ENCODE data around the gene KIF26B.

Gene KIF26B

GRCh38 chr1:245211035-245211749 is 56.4 kb downstream of the KIF26B start:
- DNase-seq: no peak

DNA sequence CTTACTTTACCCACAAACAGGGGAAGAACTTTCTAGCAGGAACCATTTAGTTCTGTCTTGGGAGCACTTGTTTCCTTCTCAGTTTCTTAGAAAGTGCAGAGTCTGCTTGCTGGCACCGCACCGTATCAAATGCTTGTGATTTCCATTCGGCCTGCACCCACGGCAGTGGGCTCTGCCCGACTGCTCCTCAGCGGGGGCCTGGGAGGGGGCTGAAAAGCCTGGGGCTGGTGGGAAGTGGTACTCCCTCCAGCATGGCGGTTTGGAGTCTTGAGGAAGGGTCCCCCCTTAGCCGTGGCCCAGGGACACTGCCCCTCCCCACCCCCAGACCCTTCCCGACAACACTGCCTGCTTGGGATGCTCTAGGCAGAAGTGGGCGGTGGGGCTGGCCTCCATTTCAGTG is 57.0 kb downstream of the KIF26B start:
- DNase-seq: no peak

DNA sequence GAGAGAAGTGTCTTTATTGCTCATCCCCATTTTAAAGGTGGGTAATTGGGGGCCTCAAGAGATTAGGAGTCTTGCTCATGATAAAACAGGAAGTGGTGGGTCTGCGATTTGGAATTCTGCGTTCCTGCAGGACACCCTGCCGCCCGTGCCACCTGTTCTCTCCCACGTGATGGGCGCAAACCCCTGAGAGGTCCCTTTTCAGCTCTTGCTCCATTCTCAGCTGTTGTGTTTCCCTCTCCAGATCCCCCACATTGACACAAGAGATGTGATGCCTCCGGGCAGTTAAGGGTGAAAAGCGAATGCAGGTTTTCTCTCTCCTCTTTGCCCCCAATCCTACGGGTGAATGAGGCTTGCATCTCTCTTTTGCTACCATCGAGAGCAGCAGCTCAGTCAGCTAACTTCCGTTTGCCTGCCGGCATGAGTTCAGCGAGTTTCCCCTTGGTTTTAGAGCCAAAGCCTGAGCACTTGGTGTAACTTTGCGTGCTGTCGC is 57.5 kb downstream of the KIF26B start:
- no peak for DNase-seq

DNA sequence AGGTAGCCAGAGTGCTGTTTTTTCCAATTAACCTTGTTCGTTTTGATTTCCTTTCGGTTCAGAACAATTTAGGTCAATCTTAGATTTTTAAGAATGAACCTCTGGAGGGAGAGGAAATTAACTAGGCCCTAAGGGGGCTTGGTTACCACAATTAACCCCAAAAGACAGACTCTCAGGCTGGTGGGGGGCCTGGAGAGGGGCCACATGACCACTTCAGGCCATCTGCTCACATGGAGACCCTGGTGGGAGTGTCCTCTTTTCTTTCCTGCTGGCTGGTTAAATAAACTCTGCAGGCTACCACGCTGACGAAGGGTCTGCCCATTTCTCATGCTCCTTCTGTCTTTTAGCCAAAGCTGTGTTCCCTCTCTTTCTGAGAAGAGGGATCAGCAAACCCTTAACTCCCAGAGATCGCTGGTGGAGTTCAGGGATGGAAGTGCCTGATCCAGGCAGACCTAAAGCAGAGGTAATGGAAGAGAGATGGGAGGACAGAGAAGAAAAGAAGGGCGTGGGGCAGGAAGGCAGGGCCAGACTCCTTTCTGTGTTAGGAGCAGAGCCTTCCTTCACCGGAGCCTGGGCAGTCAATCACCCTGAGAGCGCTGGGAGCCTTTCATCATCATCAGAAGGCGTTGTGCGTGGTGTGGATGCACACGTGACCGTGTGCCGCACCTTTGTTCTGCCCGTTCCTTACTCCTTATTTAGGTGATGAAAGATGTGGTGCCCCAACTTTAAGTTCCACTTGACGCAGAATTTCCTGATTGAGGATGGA is 58.5 kb downstream of the KIF26B start:
- no peak for DNase-seq

GRCh38 chr1:245215071-245215470 is 60.3 kb downstream of the KIF26B start:
- no peak for DNase-seq

- no peak for DNase-seq
Measured at GRCh38 chr1:245216366-245217115, 61.8 kb downstream of the KIF26B start.

GRCh38 chr1:245217853-245218608 is 63.2 kb downstream of the KIF26B start:
- no peak for DNase-seq

DNA sequence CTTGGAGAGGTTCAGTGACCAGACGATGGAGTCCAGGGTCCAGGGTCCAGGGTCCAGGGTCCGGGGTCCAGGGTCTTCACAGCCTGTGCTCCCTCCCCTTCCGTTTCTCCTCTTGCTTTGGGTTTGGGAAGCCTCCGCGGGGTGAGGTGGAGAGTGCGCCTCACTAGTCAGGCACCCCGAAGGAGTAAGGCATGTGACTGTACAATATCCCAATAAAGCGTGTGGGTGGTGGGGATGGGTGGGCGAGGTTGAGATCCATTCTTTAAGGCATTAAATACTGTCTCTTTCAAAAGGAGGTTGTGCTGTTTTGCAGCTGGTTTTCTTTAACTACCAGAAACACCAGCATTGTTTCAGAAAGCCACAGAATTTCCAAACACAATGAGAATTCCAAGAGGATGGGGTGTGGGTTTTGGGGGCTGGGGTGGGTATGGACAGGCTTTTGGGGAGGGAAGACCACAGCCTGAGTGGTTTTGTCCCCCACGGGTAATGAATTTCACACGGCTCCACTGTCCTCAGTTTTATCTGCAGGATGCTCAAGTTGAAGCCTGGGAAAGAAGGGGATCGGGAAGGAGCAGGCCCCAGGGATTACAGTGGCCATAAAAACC is 65.7 kb downstream of the KIF26B start:
- no peak for DNase-seq

DNA sequence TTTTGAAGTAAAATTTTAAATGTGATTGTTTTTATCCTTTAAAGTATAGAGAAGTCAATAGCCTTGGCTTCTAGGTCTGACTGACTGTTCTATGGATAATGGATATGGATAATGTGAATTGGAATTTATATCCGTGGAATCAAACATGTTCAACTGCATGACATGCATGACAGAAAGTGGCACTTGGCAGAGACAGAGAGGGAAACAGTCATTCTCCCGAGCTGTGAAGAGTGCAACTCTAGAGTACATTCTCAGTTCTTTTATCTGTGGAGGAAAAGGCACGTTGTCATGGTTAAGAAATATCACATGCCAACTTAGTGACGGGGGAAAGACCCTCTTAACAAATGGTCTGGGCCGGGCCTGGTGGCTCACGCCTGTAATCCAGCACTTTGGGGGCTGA is 67.0 kb downstream of the KIF26B start:
- no peak for DNase-seq

DNA sequence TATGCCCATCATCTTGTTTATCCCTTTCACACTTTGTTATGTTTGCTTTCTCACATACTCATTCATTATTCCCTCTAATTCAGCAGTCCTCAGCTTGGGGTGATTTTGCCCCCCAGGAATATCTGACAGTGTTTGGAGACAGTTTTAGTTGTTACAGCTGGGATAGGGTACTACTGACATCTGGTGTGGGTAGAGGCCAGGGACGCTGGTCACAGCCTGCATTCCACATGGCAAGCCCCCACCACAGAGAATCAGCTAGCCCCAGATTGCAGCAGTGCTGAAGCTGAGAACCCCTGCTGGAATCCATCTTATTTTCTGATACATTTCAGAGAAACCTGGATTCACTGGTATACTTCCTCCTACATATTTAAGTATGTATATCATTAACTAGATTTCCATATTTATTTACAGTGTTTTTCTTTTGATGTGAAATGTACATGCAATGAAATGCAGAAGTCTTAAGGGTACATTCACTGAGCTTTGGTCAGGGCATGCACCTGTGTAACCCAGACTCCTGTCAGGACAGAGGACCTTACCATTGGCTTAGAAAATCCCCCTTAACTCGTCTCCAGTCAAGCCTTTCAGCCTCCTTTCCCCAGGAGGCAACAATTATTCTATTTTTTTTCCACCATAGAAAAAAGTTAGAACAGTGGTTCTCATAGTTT is 68.3 kb downstream of the KIF26B start:
- DNase-seq: no peak

- no peak for DNase-seq
Measured at GRCh38 chr1:245225322-245226202, 70.8 kb downstream of the KIF26B start.

DNA sequence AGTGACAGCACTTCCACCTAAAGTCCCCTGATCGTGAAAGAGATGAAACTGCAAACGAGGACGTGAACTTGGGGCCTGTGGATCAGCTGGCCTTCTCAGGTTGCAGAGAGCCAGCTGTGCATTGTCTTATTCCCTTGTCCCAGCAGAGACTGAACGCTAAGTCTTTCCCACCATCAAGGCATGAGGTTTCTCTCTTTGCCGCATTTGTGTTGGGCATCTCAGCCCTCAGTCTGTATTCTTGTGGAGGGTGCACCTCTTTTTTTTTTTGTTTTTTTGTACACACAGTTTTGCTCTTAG is 71.4 kb downstream of the KIF26B start:
- DNase-seq: no peak

- no peak for DNase-seq
Measured at GRCh38 chr1:245229051-245229450, 74.3 kb downstream of the KIF26B start.

GRCh38 chr1:245232931-245233330 is 78.1 kb downstream of the KIF26B start:
- no peak for DNase-seq

- no peak for DNase-seq
Measured at GRCh38 chr1:245234217-245235081, 79.7 kb downstream of the KIF26B start.

DNA sequence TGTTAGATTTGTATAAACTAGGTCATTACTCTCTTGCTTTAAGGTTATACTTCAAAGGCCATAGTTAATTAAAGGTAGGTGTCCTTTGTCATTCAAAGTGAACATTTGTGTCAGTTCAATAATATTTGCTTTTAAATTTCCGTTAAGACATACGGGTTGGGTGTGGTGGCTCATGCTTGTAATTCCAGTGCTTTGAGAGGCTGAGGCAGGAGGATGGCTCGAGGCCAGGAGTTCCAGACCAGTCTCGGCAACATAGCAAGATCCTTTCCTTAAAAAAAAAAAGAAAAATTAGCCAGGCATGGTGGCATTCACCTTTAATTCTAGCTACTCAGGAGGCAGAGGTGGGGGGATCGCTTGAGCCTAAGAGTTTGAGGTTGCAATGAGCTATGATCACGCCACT is 80.4 kb downstream of the KIF26B start:
- no peak for DNase-seq

DNA sequence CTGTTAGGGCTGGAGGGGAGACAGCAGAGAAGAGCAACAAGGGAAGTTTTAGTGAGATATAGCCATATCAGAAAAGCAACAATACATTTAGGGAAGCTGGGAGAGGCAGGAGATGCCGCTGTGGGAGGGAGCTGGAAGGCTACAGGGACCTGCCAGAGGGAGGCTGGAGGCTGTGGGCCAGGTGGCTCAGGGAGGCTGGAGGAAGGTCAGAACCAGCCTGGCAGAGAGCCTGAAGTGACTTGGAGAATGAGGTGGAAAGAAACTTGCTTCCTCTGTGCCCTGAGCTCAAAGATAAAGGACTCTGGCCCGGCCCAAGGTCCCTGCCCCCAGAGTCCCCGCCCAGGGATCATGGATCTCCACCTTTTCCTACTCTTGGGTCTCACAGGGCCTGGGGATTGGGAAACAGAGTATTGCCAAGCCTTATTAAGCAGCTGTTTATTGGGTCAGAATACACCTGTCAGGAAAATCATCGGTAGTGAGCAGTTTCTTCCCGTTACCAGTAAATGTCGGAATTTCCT is 85.9 kb downstream of the KIF26B start:
- DNase-seq: no peak

DNA sequence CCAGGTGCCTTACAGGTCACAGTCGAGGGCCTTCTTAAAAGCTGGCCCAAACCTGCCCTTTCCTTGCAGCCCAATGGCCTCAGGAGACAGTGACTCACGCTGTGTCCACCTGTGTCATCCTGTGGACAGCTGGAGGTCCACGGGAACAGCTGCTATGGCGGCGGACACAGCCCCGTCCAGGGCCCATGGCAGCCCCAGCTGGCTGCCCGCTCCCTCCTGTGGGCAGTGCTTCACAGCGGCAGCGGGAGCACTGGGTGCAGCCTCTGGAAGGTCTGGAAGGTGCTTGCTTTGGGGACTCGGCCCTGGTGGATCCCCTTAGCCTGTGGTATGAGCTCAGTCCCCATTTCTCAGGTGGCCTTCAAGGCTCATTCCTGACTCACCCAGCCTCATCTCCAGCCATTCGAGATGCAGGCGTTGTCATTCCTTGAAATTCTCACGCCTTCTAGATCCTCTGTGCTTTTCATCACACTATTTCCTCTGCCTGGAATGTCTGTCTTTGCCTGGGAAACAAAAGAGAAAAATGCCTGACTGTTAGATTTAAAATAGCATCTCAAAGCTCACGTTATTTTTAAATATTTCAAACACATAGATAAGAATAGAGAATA is 86.8 kb downstream of the KIF26B start:
- no peak for DNase-seq

GRCh38 chr1:245242989-245243388 is 88.2 kb downstream of the KIF26B start:
- DNase-seq: no peak

Data from activated effector memory CD4-positive, alpha-beta T cell treated with Interleukin-2 at 50 U/mL for 16 hours (primary cell).